Gastroesophageal sphincter (tissue), 4 donors: ENCODE measurements around the gene CEMIP. TPM values are rescaled to one million over a fixed set of nuclear protein-coding genes. Genes with fewer than 3 reads are reported as not detected.

Experiments used
- ATAC-seq: fragments of 150-250 bp; one replicate; pipeline ENCODE4 v1.9.1; 2016; ENCODE audit warnings: mild to moderate bottlenecking, moderate library complexity
- H3K27ac ChIP-seq, 4 donors: fragments of 200-600 bp; sonication (generic) in 3 of 4; 1 replicate in 3 of 4; 2 replicates in 1 of 4; pipeline ENCODE4 v1.5.1; 2016 to 2019
- H3K27me3 ChIP-seq: fragments of 200-600 bp; sonication (generic); one replicate; pipeline ENCODE4 v1.5.1; 2019
- H3K36me3 ChIP-seq, 2 donors: fragments of 200-600 bp; sonication (generic); one replicate each; pipeline ENCODE4 v1.5.1; 2019; ENCODE audit warnings: control low read depth in 1 of 2
- H3K4me1 ChIP-seq, 3 donors: fragments of 200-600 bp; sonication (generic); 1 replicate in 2 of 3; 2 replicates in 1 of 3; pipeline ENCODE4 v1.5.1; 2016 to 2019; ENCODE audit warnings: control low read depth in 2 of 3
- H3K4me3 ChIP-seq, 2 donors: fragments of 200-600 bp; sonication (generic); one replicate each; pipeline ENCODE4 v1.5.1; 2019; ENCODE audit warnings: mild to moderate bottlenecking in 1 of 2, moderate library complexity in 1 of 2
- H3K9me3 ChIP-seq, 3 donors: fragments of 200-600 bp; sonication (generic); one replicate each; pipeline ENCODE4 v1.5.1; 2017 to 2019; ENCODE audit warnings: control low read depth in 2 of 3
- CTCF ChIP-seq, 4 experiments: fragments of 200-600 bp in 2 of 4; fragments of 450-650 bp in 2 of 4; sonication (generic) in 1 of 4; IDR thresholded peaks; one replicate each; pipeline ENCODE4 v1.5.1; 2017 to 2019; ENCODE audit warnings: antibody characterized with exemption in 4 of 4, mild to moderate bottlenecking in 2 of 4, moderate library complexity in 2 of 4
- EP300 ChIP-seq: sonication (generic); formaldehyde crosslinking; IDR thresholded peaks from one replicate; pipeline ENCODE4 v1.6.1; 2017; ENCODE audit warnings: antibody characterized with exemption, mild to moderate bottlenecking
- POLR2A ChIP-seq, 2 donors: fragments of 450-650 bp; IDR thresholded peaks; one replicate each; pipeline ENCODE4 v1.6.1; 2017; ENCODE audit warnings: antibody characterized with exemption in 2 of 2, mild to moderate bottlenecking in 2 of 2, moderate library complexity in 1 of 2
- POLR2AphosphoS5 ChIP-seq: sonication (generic); formaldehyde crosslinking; IDR thresholded peaks from one replicate; pipeline ENCODE4 v1.6.1; 2017; ENCODE audit warnings: antibody characterized with exemption
- WGBS, 2 donors: methylation state at CpG; one replicate each; pipeline ENCODE4 v1.1.5; 2018; ENCODE audit warnings: low coverage in 1 of 2; 5-methylcytosine and 5-hydroxymethylcytosine counted together
- total RNA-seq, 4 donors: library from RNA; depleted of rRNA; stranded (reverse); fragments of >200 nt; gene quantifications; one replicate each; pipeline ENCODE4 v1.1.0, GENCODE V29; 2016

CEMIP gene
- total RNA-seq, 4 donors from 2014 or later, result 0.35 to 0.54 TPM; not detected in 2

GRCh38 chr15:80823120-80823519 lies 44.0 kb downstream of the CEMIP start:
- Histone ChIP-seq H3K4me1 (peaks cover 0 to 18% (median 0%) of the 10 kb centered on the region in 3 donors), H3K27me3 (no peaks in the 10 kb centered on the region), H3K36me3 (no peaks in the 10 kb centered on the region), H3K27ac (no peak overlapping the region), H3K9me3 (no peaks in the 10 kb centered on the region), H3K4me3 (no peak overlapping the region)
- WGBS, 2 donors, result 80 to 100% methylated on average over 1 to 2 of the region's 6 CpGs
- TF ChIP-seq CTCF (IDR thresholded peaks at IDR 0.05), result no peak
- no peak for ATAC-seq

GRCh38 chr15:80823995-80824394 lies 44.8 kb downstream of the CEMIP start:
- Histone ChIP-seq H3K36me3 (no peaks in the 10 kb centered on the region), H3K4me3 (no peak overlapping the region), H3K4me1 (peaks cover 0 to 12% (median 0%) of the 10 kb centered on the region in 3 donors), H3K9me3 (no peaks in the 10 kb centered on the region), H3K27ac (no peak overlapping the region), H3K27me3 (no peaks in the 10 kb centered on the region)
- 67 to 93% methylated on average over 2 to 3 of the region's 4 CpGs for whole genome bisulfite sequencing, 2 donors
- ATAC-seq, result no peak
- no peak for TF ChIP-seq POLR2A (IDR thresholded peaks at IDR 0.05)
- TF ChIP-seq CTCF (IDR thresholded peaks at IDR 0.05), result no peak
- TF ChIP-seq POLR2AphosphoS5, result no peak

GRCh38 chr15:80825361-80826030 lies 46.3 kb downstream of the CEMIP start:
- no peak overlapping the region for H3K27ac ChIP-seq
- 67 to 75% methylated on average over 1 to 6 of the region's 6 CpGs for WGBS, 2 donors
- H3K27me3 ChIP-seq, result no peaks in the 10 kb centered on the region
- no peak overlapping the region for H3K4me3 ChIP-seq
- H3K4me1 ChIP-seq, result no peaks in the 10 kb centered on the region
- no peaks in the 10 kb centered on the region for H3K36me3 ChIP-seq
- ATAC-seq, result no peak
- no peaks in the 10 kb centered on the region for H3K9me3 ChIP-seq
- no peak for TF ChIP-seq CTCF (IDR thresholded peaks at IDR 0.05)
- TF ChIP-seq POLR2A (IDR thresholded peaks at IDR 0.05), result no peak
- no peak for TF ChIP-seq POLR2AphosphoS5
- no peak for TF ChIP-seq EP300

GRCh38 chr15:80828796-80829195 lies 49.6 kb downstream of the CEMIP start:
- Histone ChIP-seq H3K36me3 (no peaks in the 10 kb centered on the region), H3K27me3 (no peaks in the 10 kb centered on the region), H3K9me3 (no peaks in the 10 kb centered on the region), H3K4me1 (peaks cover 0 to 6% (median 0%) of the 10 kb centered on the region in 3 donors), H3K4me3 (no peak overlapping the region), H3K27ac (no peak overlapping the region)
- TF ChIP-seq EP300, result no peak
- TF ChIP-seq POLR2A (IDR thresholded peaks at IDR 0.05), result no peak
- TF ChIP-seq POLR2AphosphoS5, result no peak
- no peak for TF ChIP-seq CTCF (IDR thresholded peaks at IDR 0.05)
- no peak for ATAC-seq

- H3K4me3 ChIP-seq, result no peak overlapping the region
- no peak overlapping the region for H3K27ac ChIP-seq
- no peak for TF ChIP-seq EP300
- TF ChIP-seq POLR2AphosphoS5, result no peak
- H3K27me3 ChIP-seq, result no peaks in the 10 kb centered on the region
- no peaks in the 10 kb centered on the region for H3K9me3 ChIP-seq
- ATAC-seq, result no peak
- H3K36me3 ChIP-seq, result no peaks in the 10 kb centered on the region
- no CpG with 5 or more reads among the region's 1 CpG for WGBS, 2 donors
- H3K4me1 ChIP-seq, result peaks cover 0 to 6% (median 0%) of the 10 kb centered on the region in 3 donors
These were observed 51.5 kb downstream of the CEMIP start for GRCh38 chr15:80830677-80831076.
